Chondrocyte (in vitro differentiated cells): ENCODE measurements around the gene RNPS1. TPM values are rescaled to one million over a fixed set of nuclear protein-coding genes. Genes with fewer than 3 reads are reported as not detected.

ENCODE experiments used
- DNase-seq: peaks from one replicate; pipeline ENCODE4 v3.0.0; 2021; ENCODE audit warnings: mixed read lengths, low spot score
- H3K27ac Mint-ChIP-seq: one replicate; pipeline ENCODE4 v1.8.0; 2021; ENCODE audit warnings: mild to moderate bottlenecking, moderate library complexity, mixed read lengths; ENCODE audit not compliant: unreplicated experiment
- H3K27me3 Mint-ChIP-seq: 2 replicates; pipeline ENCODE4 v1.8.0; 2021; ENCODE audit warnings: low read depth, mixed read lengths
- H3K36me3 Mint-ChIP-seq: 2 replicates; pipeline ENCODE4 v1.8.0; 2021; ENCODE audit warnings: low read depth, mixed read lengths
- H3K4me1 Mint-ChIP-seq: 2 replicates; pipeline ENCODE4 v1.8.0; 2021; ENCODE audit warnings: low read depth, mild to moderate bottlenecking, mixed read lengths
- H3K4me3 Mint-ChIP-seq: one replicate; pipeline ENCODE4 v1.8.0; 2021; ENCODE audit warnings: mild to moderate bottlenecking, moderate library complexity, mixed read lengths; ENCODE audit not compliant: unreplicated experiment
- H3K9me3 Mint-ChIP-seq: 2 replicates; pipeline ENCODE4 v1.8.0; 2021; ENCODE audit warnings: low read depth, mixed read lengths
- total RNA-seq: library from RNA; stranded (reverse); gene quantifications from 3 replicates; pipeline ENCODE4 v1.2.1, GENCODE V29; 2021
- TF ChIP-seq, protein P1 (sequence below): fragments of 200-600 bp; sonication (generic); IDR thresholded peaks from 2 replicates; pipeline ENCODE4 v1.5.0; 2021; ENCODE audit warnings: antibody characterized with exemption, mild to moderate bottlenecking, moderate library complexity

RNPS1 gene
- total RNA-seq, 1 donor from 2014 or later, result 109 TPM

DNA sequence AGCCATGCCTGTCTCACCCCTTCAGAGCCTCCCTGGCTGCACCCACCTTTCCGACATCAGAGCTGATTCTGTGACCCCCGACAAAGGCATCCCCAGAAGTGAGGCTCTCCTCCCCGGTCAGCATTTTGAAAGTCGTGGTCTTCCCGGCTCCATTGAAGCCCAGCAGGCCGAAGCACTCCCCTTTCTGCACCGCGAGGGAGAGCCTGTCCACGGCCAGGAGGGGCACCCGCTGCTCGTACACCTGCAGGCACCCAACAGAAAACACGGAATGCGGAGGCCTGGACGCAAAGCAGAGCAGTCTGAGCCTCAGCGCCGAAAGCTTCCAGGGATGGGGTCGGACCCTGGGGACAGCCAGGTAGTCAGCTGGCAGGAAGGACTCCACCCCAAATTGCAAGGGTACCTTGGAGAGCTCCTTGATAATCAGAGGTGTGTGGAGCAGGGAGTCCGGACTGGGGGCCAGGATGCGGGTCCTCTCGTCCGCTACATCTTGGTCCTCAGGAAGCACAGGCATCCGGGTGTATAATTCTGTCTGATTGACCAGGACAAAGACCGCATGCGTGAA lies 13.1 kb upstream of the RNPS1 start:
- no peak for DNase-seq
- no peak overlapping the region for H3K27ac Mint-ChIP-seq

DNA sequence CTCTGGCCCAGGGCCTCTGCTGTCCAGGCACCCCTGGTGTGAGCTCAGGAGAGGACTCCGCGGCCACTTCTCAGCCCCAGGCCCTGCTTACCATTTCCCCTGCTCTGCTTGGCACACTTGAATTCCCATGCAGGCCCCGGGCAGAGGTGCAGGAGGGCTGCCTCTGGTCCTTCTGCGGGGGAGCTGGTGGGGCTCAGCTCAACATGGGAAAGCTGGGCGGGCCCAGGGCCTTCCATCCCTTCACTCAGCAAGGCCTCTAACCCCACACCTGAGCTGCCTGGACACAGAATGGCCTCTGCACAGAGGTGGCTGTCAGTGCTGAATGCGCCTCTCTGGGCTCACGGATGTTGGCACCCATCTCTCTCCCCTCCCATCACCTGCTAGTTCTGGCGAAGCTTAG lies 12.5 kb upstream of the RNPS1 start:
- peaks cover 13% of the 10 kb centered on the region for H3K36me3 Mint-ChIP-seq
- TF ChIP-seq, protein P1, sequence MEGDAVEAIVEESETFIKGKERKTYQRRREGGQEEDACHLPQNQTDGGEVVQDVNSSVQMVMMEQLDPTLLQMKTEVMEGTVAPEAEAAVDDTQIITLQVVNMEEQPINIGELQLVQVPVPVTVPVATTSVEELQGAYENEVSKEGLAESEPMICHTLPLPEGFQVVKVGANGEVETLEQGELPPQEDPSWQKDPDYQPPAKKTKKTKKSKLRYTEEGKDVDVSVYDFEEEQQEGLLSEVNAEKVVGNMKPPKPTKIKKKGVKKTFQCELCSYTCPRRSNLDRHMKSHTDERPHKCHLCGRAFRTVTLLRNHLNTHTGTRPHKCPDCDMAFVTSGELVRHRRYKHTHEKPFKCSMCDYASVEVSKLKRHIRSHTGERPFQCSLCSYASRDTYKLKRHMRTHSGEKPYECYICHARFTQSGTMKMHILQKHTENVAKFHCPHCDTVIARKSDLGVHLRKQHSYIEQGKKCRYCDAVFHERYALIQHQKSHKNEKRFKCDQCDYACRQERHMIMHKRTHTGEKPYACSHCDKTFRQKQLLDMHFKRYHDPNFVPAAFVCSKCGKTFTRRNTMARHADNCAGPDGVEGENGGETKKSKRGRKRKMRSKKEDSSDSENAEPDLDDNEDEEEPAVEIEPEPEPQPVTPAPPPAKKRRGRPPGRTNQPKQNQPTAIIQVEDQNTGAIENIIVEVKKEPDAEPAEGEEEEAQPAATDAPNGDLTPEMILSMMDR, result no peak
- H3K27ac Mint-ChIP-seq, result no peak overlapping the region
- peaks cover 2% of the 10 kb centered on the region for H3K4me1 Mint-ChIP-seq
- no peak overlapping the region for H3K4me3 Mint-ChIP-seq
- no peaks in the 10 kb centered on the region for H3K9me3 Mint-ChIP-seq
- no peaks in the 10 kb centered on the region for H3K27me3 Mint-ChIP-seq
- DNase-seq, result no peak

More for the DNA sequence above, 13.1 kb upstream of the RNPS1 start:
- TF ChIP-seq, protein P1, result no peak
- H3K9me3 Mint-ChIP-seq, result no peaks in the 10 kb centered on the region
- peaks cover 13% of the 10 kb centered on the region for H3K36me3 Mint-ChIP-seq
- no peak overlapping the region for H3K4me3 Mint-ChIP-seq
- H3K4me1 Mint-ChIP-seq, result peaks cover under 1% of the 10 kb centered on the region
- no peaks in the 10 kb centered on the region for H3K27me3 Mint-ChIP-seq

DNA sequence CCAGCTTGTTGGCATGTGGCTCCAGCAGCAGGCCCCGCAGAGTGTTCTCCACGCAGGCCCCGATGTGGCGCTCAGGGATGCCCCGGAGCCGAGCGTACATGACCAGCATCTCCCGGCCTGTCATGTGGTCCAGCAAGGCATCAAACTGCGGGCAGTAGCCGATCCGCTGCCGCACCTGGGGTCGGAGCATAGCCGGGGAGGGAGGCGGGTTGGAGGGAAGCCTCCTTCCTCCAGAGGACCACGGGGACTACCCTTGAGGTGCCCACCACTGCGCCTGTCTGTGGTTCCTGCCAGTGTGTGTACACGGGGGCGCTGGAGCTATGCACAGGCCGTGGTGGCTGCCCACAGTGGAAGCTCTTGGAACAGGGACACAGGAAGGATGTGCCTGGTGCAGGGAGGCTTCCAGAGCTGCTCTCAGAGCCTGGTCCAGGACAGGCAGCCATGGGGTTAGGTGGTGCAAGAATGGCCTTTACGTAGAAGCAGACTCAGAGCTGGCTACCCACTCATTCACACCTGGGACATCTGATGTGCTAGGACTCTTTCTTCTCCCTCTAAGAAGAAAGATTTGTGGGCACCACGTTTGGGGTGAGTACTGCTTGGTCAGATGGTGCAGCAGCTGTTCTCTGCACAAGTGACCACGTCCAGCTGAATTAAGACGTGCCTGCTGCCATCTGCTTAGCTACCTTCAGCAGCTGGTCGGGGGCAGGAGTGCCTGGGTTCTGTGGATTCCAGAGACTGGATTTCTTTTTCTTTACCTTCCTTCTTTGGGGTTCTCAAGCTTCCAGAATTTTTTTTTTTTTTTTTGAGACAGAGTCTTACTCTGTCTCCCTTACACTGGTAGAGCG lies 11.3 kb upstream of the RNPS1 start:
- Mint-ChIP-seq H3K27me3 (no peaks in the 10 kb centered on the region), H3K36me3 (peaks cover 11% of the 10 kb centered on the region), H3K4me3 (no peak overlapping the region), H3K4me1 (peaks cover 2% of the 10 kb centered on the region), H3K27ac (no peak overlapping the region), H3K9me3 (no peaks in the 10 kb centered on the region)
- DNase-seq, result peak; percentile 90
- TF ChIP-seq, protein P1, result no peak

DNA sequence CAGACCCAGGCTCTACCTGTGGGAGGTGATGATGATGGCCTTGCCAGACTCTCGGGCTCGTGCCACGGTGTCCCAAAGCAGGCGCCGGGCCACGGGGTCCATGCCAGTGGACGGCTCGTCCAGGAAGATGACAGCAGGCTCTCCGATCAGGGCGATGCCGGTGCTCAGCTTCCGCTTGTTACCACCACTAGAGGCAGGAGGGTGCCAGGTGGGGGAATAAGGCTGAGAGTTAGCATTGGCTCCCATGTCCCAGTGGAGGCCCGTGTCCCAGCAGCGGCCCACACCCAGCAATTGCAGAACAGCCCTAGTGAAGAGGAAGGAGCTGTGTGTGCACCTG lies 10.3 kb upstream of the RNPS1 start:
- Mint-ChIP-seq H3K4me1 (peaks cover 2% of the 10 kb centered on the region), H3K36me3 (peaks cover 9% of the 10 kb centered on the region), H3K27me3 (no peaks in the 10 kb centered on the region), H3K4me3 (no peak overlapping the region), H3K27ac (no peak overlapping the region), H3K9me3 (no peaks in the 10 kb centered on the region)
- TF ChIP-seq, protein P1, result peak; percentile 29
- peak; percentile 81 for DNase-seq

DNA sequence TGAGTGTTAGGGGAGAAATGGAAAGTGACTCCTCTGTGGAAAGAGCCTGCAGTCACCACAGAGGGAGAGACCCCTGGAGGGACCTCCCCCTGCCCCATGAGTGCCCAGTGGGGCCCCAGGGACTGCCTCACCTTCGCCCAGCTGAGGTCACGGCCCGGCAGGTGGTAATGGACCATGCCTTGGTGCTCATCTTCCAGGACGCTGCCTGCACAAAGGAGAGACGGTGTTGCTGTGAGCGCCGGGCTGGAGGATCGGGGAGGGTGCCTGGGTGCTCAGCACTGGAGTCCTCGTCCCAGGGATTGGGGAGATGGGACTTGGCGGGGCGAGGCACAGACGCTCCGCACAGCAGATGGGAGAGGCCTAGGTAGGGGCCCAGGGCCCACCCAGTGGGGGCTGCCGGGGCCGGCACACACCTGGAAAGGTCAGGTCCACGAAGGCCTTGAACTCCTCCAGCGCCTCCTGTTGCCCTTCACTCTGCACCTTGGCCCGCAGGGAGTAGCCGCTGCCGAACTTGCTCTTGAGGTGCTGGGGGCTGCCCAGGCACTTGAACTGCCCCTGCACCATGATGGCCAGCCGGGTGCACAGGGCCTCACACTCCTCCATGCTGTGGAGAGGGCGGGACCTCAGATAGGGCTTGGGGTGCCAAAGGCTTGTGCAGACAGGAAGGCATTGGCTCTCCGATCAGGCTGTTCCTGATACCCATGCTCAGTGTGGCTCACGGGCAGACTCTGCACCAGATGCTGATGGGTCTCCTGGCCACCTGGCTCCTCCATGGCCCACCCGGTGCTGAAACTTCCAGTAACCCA lies 9.7 kb upstream of the RNPS1 start:
- H3K27ac Mint-ChIP-seq, result no peak overlapping the region
- TF ChIP-seq, protein P1, result no peak
- no peaks in the 10 kb centered on the region for H3K9me3 Mint-ChIP-seq
- no peak overlapping the region for H3K4me3 Mint-ChIP-seq
- no peaks in the 10 kb centered on the region for H3K27me3 Mint-ChIP-seq
- peak; percentile 85 for DNase-seq
- H3K4me1 Mint-ChIP-seq, result peaks cover 2% of the 10 kb centered on the region
- H3K36me3 Mint-ChIP-seq, result peaks cover 11% of the 10 kb centered on the region
